Lung (tissue), 12 donors: ENCODE results near the gene USP44. TPM values are rescaled to one million over a fixed set of nuclear protein-coding genes. Genes with fewer than 3 reads are reported as not detected.

Source experiments
- ATAC-seq: fragments of 200-7000 bp; cut with Tn5 transposase; one replicate; pipeline ENCODE4 v1.9.1; 2020; ENCODE audit warnings: moderate number of reproducible peaks; ENCODE audit not compliant: insufficient read depth, low FRiP score
- DNase-seq, 3 donors: peaks; one replicate each; pipeline ENCODE4 v3.0.0-alpha.2; 2013 to 2017
- H3K27ac ChIP-seq, 2 donors: one replicate each; pipeline ENCODE4 v1.5.1; 2013; ENCODE audit warnings: mild to moderate bottlenecking in 2 of 2, moderate library complexity in 2 of 2, control low read depth in 1 of 2, inconsistent platforms in 1 of 2, low read depth in 1 of 2, low read length in 1 of 2
- H3K27me3 ChIP-seq, 3 donors: one replicate each; pipeline ENCODE4 v1.5.1; 2013; ENCODE audit warnings: low read length in 2 of 3; ENCODE audit not compliant: control insufficient read depth in 3 of 3, insufficient read depth in 3 of 3
- H3K36me3 ChIP-seq, 4 donors: one replicate each; pipeline ENCODE4 v1.5.1; 2013; ENCODE audit warnings: low read length in 4 of 4, mild to moderate bottlenecking in 1 of 4, moderate library complexity in 1 of 4; ENCODE audit not compliant: control insufficient read depth in 4 of 4, insufficient read depth in 4 of 4
- H3K4me1 ChIP-seq, 5 donors: one replicate each; pipeline ENCODE4 v1.5.1; 2013; ENCODE audit warnings: low read length in 5 of 5, mild to moderate bottlenecking in 2 of 5, moderate library complexity in 1 of 5; ENCODE audit not compliant: control insufficient read depth in 5 of 5, insufficient read depth in 5 of 5
- H3K4me3 ChIP-seq: one replicate; pipeline ENCODE4 v1.5.1; 2013; ENCODE audit warnings: mild to moderate bottlenecking, control low read depth, moderate library complexity
- H3K9ac ChIP-seq, 2 donors: one replicate each; pipeline ENCODE4 v1.5.1; 2013; ENCODE audit warnings: low read length in 2 of 2, control low read depth in 1 of 2; ENCODE audit not compliant: insufficient read depth in 1 of 2
- H3K9me3 ChIP-seq, 4 donors: one replicate each; pipeline ENCODE4 v1.5.1; 2013; ENCODE audit warnings: low read length in 3 of 4, mild to moderate bottlenecking in 1 of 4, moderate library complexity in 1 of 4; ENCODE audit not compliant: control insufficient read depth in 4 of 4, insufficient read depth in 3 of 4
- CTCF ChIP-seq: IDR thresholded peaks from 2 replicates; pipeline ENCODE4 v1.5.1; 2012; ENCODE audit warnings: mild to moderate bottlenecking; ENCODE audit errors: control extremely low read depth, extremely low read depth
- WGBS, 2 donors: extraction: QIAGEN DNeasy Blood & Tissue Kit; methylation state at CpG; one replicate each; pipeline ENCODE4 v1.1.7; 2013; 5-methylcytosine and 5-hydroxymethylcytosine counted together
- polyA plus RNA-seq, 2 donors: library from polyadenylated mRNA; stranded (reverse); fragments of 200-250 nt; gene quantifications; one replicate each; pipeline ENCODE4 v1.2.1, GENCODE V29; 2013
- total RNA-seq, 2 donors: library from RNA; depleted of rRNA in 1 of 2; stranded (reverse); fragments of >200 nt in 1 of 2; gene quantifications; one replicate each; pipeline ENCODE4 v1.2.1, GENCODE V29; 2014 to 2021
- donor health status: control.
- donor health status: control.
- donor health status: Bipolar disorder and iron deficiency.
- donor health status: healthy.
- donor health status: DM: yes; HTN: yes; CAD: no.

USP44 gene
- total and polyA plus RNA-seq, 4 donors: 2.3 to 18.6 (median 10.2) TPM

- H3K9ac ChIP-seq: no peak overlapping the region
- DNase-seq (peak in 2 of 3 donors; percentile 63 to 70), ATAC-seq (no peak)
- H3K36me3 ChIP-seq: no peaks in the 10 kb centered on the region
- 52 to 54% methylated on average over 8 of the region's 8 CpGs for WGBS, 2 donors
- H3K27ac ChIP-seq: no peak overlapping the region
- no peak overlapping the region for H3K4me3 ChIP-seq
- no peaks in the 10 kb centered on the region for H3K9me3 ChIP-seq
- no peaks in the 10 kb centered on the region for H3K27me3 ChIP-seq
- no peaks in the 10 kb centered on the region for H3K4me1 ChIP-seq
- peak; percentile 32 for TF ChIP-seq CTCF
These were observed 31.2 kb upstream of the USP44 start for GRCh38 chr12:95582230-95583058.

- ATAC-seq: no peak
- Histone ChIP-seq H3K4me3 (no peak overlapping the region), H3K27ac (no peak overlapping the region), H3K9ac (no peak overlapping the region), H3K36me3 (no peaks in the 10 kb centered on the region), H3K9me3 (no peaks in the 10 kb centered on the region), H3K4me1 (no peaks in the 10 kb centered on the region), H3K27me3 (peaks cover 0 to 4% (median 0%) of the 10 kb centered on the region in 3 donors)
- TF ChIP-seq CTCF: no peak
- WGBS, 2 donors: 79 to 91% methylated on average over 1 of the region's 1 CpG
- no peak for DNase-seq
These were observed 26.5 kb upstream of the USP44 start for GRCh38 chr12:95577820-95578219.

GRCh38 chr12:95574799-95575452, 23.6 kb upstream of the USP44 start:
- H3K9me3 ChIP-seq: no peaks in the 10 kb centered on the region
- no peak overlapping the region for H3K4me3 ChIP-seq
- ATAC-seq (peak; percentile 83), DNase-seq (peak in 2 of 3 donors; percentile 46 to 52)
- no peak overlapping the region for H3K9ac ChIP-seq
- H3K4me1 ChIP-seq: no peaks in the 10 kb centered on the region
- TF ChIP-seq CTCF: peak; percentile 22
- peaks cover 0 to 4% (median 0%) of the 10 kb centered on the region in 3 donors for H3K27me3 ChIP-seq
- H3K27ac ChIP-seq: no peak overlapping the region
- H3K36me3 ChIP-seq: no peaks in the 10 kb centered on the region
